ENCODE results near the gene ARHGAP25. TPM values are rescaled to one million over a fixed set of nuclear protein-coding genes. Genes with fewer than 3 reads are reported as not detected.

Gene ARHGAP25
- total RNA-seq, 1 experiment from 2014 or later = 1.7 TPM

DNA sequence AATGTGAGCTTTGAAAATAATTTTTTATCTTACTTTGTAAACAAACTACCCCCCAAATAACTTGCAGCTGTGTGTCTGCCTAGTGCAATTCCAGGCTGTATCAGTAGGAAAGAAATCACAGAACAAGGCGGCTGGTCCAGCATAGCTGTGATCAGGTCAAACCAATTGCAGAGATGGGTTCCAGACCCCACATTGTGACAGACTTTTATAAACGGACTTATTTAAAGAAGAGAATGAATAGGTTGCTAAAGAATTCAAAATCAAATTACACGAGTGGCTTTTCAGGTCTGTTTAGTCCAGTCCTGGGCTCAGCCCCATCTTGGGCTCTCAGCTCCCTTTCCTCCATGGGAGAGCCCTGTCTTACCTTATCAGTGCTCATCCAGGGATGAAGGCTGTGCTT, 125.5 kb downstream of the ARHGAP25 start:
- no peak for DNase-seq (ENCODE audit: low read depth)

DNA sequence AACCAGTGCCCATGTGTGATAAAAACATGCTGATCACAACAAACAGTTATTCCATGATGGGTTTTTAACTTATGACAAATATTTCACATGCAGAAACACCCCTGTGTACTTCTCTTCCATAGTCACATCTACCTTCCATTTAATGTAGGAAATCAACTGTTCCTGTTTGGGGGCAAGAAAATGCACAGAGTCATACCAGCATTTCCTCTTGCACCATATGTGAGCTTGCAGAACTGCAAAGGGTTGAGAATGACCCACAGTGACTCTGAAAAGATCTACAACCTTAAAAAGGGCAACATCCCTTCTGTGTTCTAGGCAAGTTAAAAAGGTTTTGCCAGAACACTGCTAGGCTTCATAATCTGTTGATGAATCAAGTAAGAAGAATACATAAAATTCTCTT, 126.7 kb downstream of the ARHGAP25 start:
- DNase-seq (ENCODE audit: low read depth) = no peak

DNA sequence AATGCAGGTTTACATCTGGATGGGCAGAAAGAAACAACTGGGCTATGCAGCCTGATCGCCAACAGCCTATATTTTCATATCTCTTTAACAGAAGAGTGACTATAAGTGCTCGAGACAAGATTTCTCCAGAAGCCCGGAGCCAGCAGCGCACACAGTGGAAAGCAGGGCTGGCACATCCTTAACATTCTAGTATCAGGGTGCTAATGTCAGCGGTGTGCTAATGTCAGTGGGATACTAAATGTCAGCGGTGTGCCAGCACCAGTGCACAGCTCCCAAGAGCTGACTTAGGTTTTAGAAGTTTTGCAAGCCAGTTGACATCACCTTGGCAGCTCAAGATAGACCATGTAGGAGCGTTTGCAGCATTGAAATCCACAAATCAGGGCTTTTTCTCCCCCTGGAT, 128.3 kb downstream of the ARHGAP25 start:
- no peak for DNase-seq (ENCODE audit: low read depth)

- no peak for DNase-seq (ENCODE audit: low read depth)
These were observed 129.4 kb downstream of the ARHGAP25 start for GRCh38 chr2:68863996-68864395.

DNA sequence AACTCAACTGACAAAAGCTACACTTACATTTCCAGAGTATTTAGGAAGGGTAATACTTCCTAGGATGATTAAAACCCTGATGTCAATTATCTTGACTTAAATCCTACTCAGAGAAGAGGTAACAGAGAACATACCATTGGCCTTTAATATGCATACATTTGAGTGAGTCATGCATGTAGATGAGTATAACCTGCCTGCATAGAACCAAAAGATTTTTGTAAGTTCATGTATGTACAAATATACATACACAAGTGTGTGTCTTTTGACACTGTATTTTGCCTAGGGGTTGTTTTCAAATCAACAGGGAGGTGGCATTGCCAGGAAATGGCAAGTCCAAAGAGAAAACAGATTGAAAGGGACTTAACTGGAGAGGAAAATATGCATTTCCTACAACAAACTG, 130.5 kb downstream of the ARHGAP25 start:
- DNase-seq (ENCODE audit: low read depth) = no peak

DNA sequence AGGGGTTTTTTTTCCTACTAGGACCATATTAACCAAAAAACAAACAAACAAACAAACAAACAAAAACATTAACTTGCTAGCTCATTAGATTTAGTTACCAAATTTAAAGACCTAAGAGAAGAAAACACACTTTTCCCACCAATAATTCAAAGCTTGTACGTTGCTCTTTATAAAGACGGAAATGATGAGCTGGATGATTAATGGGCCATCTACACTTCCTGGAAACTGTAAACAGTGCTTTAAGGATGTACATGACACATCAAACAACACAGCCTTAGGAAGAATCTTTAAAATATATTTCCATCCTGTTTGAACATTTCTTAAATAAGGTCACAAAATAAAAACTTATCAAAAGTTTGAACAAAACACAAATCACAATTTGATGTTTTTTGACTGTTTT, 135.6 kb downstream of the ARHGAP25 start:
- peak; percentile 8 for DNase-seq (ENCODE audit: low read depth)

GRCh38 chr2:68871159-68871764, 136.7 kb downstream of the ARHGAP25 start, which contains the start of gene BMP10:
BMP10 (minus strand) TSS chr2:68871397; CDS start chr2:68871358, 39 bp downstream.
- DNase-seq (ENCODE audit: low read depth) = no peak

Other genes with a start within 250 kb of the ARHGAP25 start
- 0.06 TPM in 1 of 2 replicates, not detected in the other for gene PROKR1, start 91.2 kb upstream of the ARHGAP25 start, total RNA-seq (2014; rRNA removed; shearing (Covaris generic))
- not detected in 2 replicates for gene BMP10, start 136.6 kb downstream of the ARHGAP25 start, total RNA-seq (2014; rRNA removed; shearing (Covaris generic))
- gene GKN2, start 218.1 kb downstream of the ARHGAP25 start, total RNA-seq (2014; rRNA removed; shearing (Covaris generic)) = 0.06 TPM in 1 of 2 replicates, not detected in the other
- gene GKN1, start 239.8 kb downstream of the ARHGAP25 start, total RNA-seq (2014; rRNA removed; shearing (Covaris generic)) = not detected in 2 replicates

All from Daoy (cell line).